ENCODE data around the gene TRIM44. TPM values are rescaled to one million over a fixed set of nuclear protein-coding genes. Genes with fewer than 3 reads are reported as not detected.

TRIM44 gene
- total and polyA plus RNA-seq, 4 experiments from 2014 or later = 34.7 to 53.1 (median 48.7) TPM

DNA sequence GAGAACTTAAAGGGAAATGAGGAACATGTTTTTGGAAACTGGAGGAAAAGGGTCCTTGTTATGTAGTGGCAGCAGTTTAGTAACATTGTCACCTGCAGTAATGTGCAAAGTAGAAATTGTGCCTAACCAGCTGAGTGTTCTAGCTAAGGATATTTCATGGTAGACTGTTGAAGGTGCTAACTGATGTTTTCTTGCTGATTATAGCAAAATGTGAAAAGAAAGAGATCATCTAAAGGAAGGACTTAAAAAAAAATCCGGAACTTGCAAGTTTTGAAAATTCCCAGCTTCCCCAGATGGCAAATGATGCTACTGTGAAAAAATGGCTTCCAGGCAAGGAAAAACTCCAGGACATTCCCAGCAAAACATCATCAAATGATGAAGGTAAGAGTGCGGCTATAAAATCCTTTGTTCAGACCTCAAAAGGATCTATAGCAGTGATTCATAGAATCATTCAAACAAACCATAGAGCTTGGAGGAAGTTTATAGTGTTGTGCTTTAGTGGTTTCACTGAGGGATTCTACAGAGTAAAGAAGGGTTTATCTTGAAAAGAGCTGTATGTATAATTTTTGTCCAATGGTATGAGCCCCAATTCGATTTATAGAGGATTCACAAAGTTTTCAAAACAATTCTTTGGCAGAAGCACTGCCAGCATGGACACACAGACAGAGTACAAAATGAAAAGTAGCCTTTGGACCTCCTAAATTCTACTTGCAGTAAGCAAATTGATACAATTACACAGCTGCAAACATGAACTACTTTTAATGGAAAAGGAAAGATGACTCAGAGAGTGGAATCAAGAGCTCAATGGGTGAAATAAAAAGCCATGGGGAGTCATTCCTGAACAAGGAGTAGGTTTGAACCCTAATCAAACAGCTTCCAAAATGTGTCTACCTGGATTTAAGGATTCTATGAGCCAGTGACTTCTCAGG is 4.3 kb upstream of the TRIM44 start:
- Mint-ChIP-seq H3K27me3 (peaks cover 12 to 38% of the 10 kb centered on the region in 2 donors), H3K4me1 (peaks cover 13 to 21% (median 17%) of the 10 kb centered on the region in 4 donors), H3K4me3 (no peak overlapping the region), H3K36me3 (peaks cover 0 to 11% of the 10 kb centered on the region in 2 donors), H3K9me3 (peaks cover 2 to 6% (median 3%) of the 10 kb centered on the region in 8 donors), H3K27ac (peak overlapping the region in 1 of 7 donors; percentile 61)
- no peak overlapping the region for H3K4me3 ChIP-seq (ENCODE audit: low read length in 2 of 2)
- CTCF ChIA-PET (ENCODE audit: partially characterized antibody) = interaction anchor here (1.5 kb wide), 1 partner anchor 164 kb away, joined by 4 read pairs; no protein-coding TSS in a partner anchor
- H3K27ac ChIP-seq (ENCODE audit: low read depth, low read length) = no peak overlapping the region
- H3K27me3 ChIP-seq (ENCODE audit: insufficient read depth, low read length) = peaks cover 4% of the 10 kb centered on the region
- peaks cover 0 to 3% of the 10 kb centered on the region in 2 donors for H3K9me3 ChIP-seq (ENCODE audit: control insufficient read depth in 1 of 2, low read length in 2 of 2)
- POLR2A ChIA-PET (ENCODE audit: partially characterized antibody) = interaction anchor here (0.6 kb wide), 1 partner anchor 481 kb away, joined by 3 read pairs; no protein-coding TSS in a partner anchor
- no peak for DNase-seq
- intact Hi-C loops (cut with micrococcal nuclease) = no loop called here
- peaks cover 12% of the 10 kb centered on the region for H3K4me1 ChIP-seq (ENCODE audit: insufficient read depth, low read length)
- no peaks in the 10 kb centered on the region for H3K36me3 ChIP-seq (ENCODE audit: insufficient read depth, low read length)

DNA sequence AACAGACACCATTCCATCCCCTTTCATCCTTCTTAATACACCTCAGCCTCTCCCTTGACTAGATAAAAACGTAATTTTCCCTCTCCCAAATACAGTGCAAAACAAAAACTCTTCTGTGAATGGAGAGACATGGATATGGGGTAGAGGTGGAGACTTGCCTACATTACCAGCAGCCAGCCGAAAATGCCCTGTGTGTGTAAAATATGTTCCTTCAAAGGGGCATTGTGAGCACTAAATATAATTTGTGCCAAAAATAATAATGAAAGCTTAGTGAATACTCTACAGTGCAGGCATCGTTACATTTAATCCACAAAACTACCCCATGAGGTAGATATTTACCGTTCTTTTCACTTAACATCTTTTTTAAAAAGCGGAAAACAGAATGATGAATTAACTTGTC is 1.0 kb upstream of the TRIM44 start:
- peaks cover 34% of the 10 kb centered on the region for H3K4me1 ChIP-seq (ENCODE audit: insufficient read depth, low read length)
- Mint-ChIP-seq H3K36me3 (peaks cover 16 to 32% of the 10 kb centered on the region in 2 donors), H3K4me1 (peaks cover 34 to 49% (median 42%) of the 10 kb centered on the region in 4 donors), H3K27me3 (peaks cover 4 to 10% of the 10 kb centered on the region in 2 donors), H3K4me3 (peak overlapping the region; percentile 93 to 99 (median 96)), H3K9me3 (peaks cover 15 to 33% (median 22%) of the 10 kb centered on the region in 8 donors), H3K27ac (peak overlapping the region; percentile 95 to 99 (median 96))
- H3K36me3 ChIP-seq (ENCODE audit: insufficient read depth, low read length) = no peaks in the 10 kb centered on the region
- CTCF ChIA-PET (ENCODE audit: partially characterized antibody) = no interaction called here
- POLR2A ChIA-PET (ENCODE audit: partially characterized antibody) = no interaction called here
- no peak overlapping the region for H3K4me3 ChIP-seq (ENCODE audit: low read length in 2 of 2)
- intact Hi-C loops (cut with micrococcal nuclease) = loop anchor here (10.0 kb wide), 1 partner anchor 1227 kb away; the partner anchor contains the start of gene CAT
- H3K27ac ChIP-seq (ENCODE audit: low read depth, low read length) = no peak overlapping the region
- H3K9me3 ChIP-seq (ENCODE audit: control insufficient read depth in 1 of 2, low read length in 2 of 2) = peaks cover 0 to 13% of the 10 kb centered on the region in 2 donors
- H3K27me3 ChIP-seq (ENCODE audit: insufficient read depth, low read length) = no peaks in the 10 kb centered on the region
- DNase-seq = no peak

DNA sequence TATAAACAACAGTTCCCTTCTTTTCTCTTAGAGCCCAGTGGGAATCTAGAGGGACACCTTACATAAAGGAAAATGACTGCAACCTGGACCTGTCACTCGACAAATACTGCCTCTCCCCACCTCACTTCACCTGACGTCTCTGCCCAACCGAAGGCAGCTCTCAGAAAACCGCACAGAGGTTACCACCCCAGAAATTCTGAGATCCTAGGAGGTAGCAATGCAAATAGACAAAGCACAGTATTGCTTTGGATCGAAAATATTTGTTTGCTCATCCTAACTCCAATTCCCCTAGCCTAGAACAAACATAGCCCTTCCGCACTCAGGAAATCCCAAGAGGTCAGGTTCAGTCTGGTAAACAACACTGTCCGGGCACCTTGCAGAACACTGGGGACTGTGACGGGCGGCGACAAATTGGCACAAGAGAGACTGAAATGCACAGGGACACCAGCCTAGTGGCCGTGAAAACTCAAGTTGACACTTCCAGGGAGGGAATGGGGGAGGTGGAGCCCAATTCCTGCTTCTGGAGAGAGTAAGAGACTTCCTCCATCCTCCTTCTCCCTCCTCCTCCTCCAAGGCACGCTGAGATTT is 420 bp upstream of the TRIM44 start:
- H3K4me1 ChIP-seq (ENCODE audit: insufficient read depth, low read length) = peaks cover 34% of the 10 kb centered on the region
- intact Hi-C loops (cut with micrococcal nuclease) = loop anchor here (1.0 to 10.0 kb wide), 4 partner anchors 45 to 1227 kb away; partner anchors contain the start of genes CAT, COMMD9 and TRAF6
- peak overlapping the region; percentile 55 to 81 for H3K4me3 ChIP-seq (ENCODE audit: low read length in 2 of 2)
- H3K9me3 ChIP-seq (ENCODE audit: control insufficient read depth in 1 of 2, low read length in 2 of 2) = peaks cover 0 to 13% of the 10 kb centered on the region in 2 donors
- Mint-ChIP-seq H3K27me3 (peaks cover 3 to 6% of the 10 kb centered on the region in 2 donors), H3K36me3 (peaks cover 18 to 36% of the 10 kb centered on the region in 2 donors), H3K9me3 (peaks cover 15 to 38% (median 25%) of the 10 kb centered on the region in 8 donors), H3K4me1 (peaks cover 34 to 49% (median 42%) of the 10 kb centered on the region in 4 donors), H3K27ac (peak overlapping the region; percentile 95 to 99 (median 96)), H3K4me3 (peak overlapping the region; percentile 93 to 99 (median 96))
- H3K36me3 ChIP-seq (ENCODE audit: insufficient read depth, low read length) = no peaks in the 10 kb centered on the region
- peak in 4 of 5 donors; percentile 39 to 66 (median 46) for DNase-seq
- ChIA-PET CTCF (ENCODE audit: partially characterized antibody) (no interaction called here), POLR2A (ENCODE audit: partially characterized antibody) (interaction anchor here (0.6 to 1.0 kb wide), 2 partner anchors 17 to 627 kb away, joined by 3 to 4 read pairs; partner anchors contain the start of gene COMMD9)
- H3K27me3 ChIP-seq (ENCODE audit: insufficient read depth, low read length) = no peaks in the 10 kb centered on the region
- peak overlapping the region; percentile 74 for H3K27ac ChIP-seq (ENCODE audit: low read depth, low read length)

DNA sequence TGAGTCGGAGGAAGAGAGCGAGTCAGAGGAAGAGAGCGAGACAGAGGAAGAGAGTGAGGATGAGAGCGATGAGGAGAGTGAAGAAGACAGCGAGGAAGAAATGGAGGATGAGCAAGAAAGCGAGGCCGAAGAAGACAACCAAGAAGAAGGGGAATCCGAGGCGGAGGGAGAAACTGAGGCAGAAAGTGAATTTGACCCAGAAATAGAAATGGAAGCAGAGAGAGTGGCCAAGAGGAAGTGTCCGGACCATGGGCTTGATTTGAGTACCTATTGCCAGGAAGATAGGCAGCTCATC is 780 bp downstream of the TRIM44 start:
- peaks cover 0 to 13% of the 10 kb centered on the region in 2 donors for H3K9me3 ChIP-seq (ENCODE audit: control insufficient read depth in 1 of 2, low read length in 2 of 2)
- DNase-seq = no peak
- Mint-ChIP-seq H3K27me3 (peaks cover 2 to 3% of the 10 kb centered on the region in 2 donors), H3K9me3 (peaks cover 16 to 38% (median 27%) of the 10 kb centered on the region in 8 donors), H3K4me3 (peak overlapping the region; percentile 79 to 99 (median 96)), H3K36me3 (peaks cover 29 to 44% of the 10 kb centered on the region in 2 donors), H3K27ac (peak overlapping the region; percentile 89 to 97 (median 94)), H3K4me1 (peaks cover 36 to 55% (median 45%) of the 10 kb centered on the region in 4 donors)
- no peaks in the 10 kb centered on the region for H3K27me3 ChIP-seq (ENCODE audit: insufficient read depth, low read length)
- H3K27ac ChIP-seq (ENCODE audit: low read depth, low read length) = peak overlapping the region; percentile 74
- intact Hi-C loops (cut with micrococcal nuclease) = loop anchor here (2.0 to 10.0 kb wide), 3 partner anchors 47 to 1229 kb away; partner anchors contain the start of genes CAT and TRAF6
- ChIA-PET CTCF (ENCODE audit: partially characterized antibody) (no interaction called here), POLR2A (ENCODE audit: partially characterized antibody) (no interaction called here)
- H3K4me1 ChIP-seq (ENCODE audit: insufficient read depth, low read length) = peaks cover 34% of the 10 kb centered on the region
- peak overlapping the region; percentile 50 to 81 for H3K4me3 ChIP-seq (ENCODE audit: low read length in 2 of 2)
- H3K36me3 ChIP-seq (ENCODE audit: insufficient read depth, low read length) = no peaks in the 10 kb centered on the region

DNA sequence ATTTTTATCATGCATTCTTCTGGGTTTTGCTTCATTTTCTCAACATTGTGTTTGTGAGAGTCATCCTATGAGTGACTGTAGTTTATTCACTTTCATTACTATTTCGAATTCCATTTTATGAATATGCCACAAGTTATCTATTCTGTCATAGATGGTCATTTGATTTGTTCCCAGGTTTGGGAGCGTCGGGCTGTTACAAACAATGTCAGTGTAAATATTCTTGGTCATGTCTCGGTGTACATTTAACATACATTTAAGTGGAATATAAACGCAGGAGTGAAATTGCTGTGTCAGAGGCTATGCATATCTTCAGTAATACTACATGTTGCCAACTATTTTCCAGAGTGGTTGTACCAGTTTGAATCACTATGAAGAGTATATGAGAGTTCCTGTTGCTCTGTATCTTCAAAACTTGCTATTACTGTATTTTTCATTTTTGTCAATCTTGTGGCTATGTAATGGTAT is 2.4 kb downstream of the TRIM44 start:
- H3K4me1 ChIP-seq (ENCODE audit: insufficient read depth, low read length) = peaks cover 35% of the 10 kb centered on the region
- CTCF ChIA-PET (ENCODE audit: partially characterized antibody) = no interaction called here
- H3K36me3 ChIP-seq (ENCODE audit: insufficient read depth, low read length) = no peaks in the 10 kb centered on the region
- H3K27me3 ChIP-seq (ENCODE audit: insufficient read depth, low read length) = no peaks in the 10 kb centered on the region
- H3K9me3 ChIP-seq (ENCODE audit: control insufficient read depth in 1 of 2, low read length in 2 of 2) = peaks cover 0 to 13% of the 10 kb centered on the region in 2 donors
- Mint-ChIP-seq H3K27ac (peak overlapping the region in 4 of 7 donors; percentile 4 to 95 (median 21)), H3K27me3 (no peaks in the 10 kb centered on the region), H3K4me3 (peak overlapping the region in 7 of 8 donors; percentile 8 to 99 (median 94)), H3K36me3 (peaks cover 38 to 48% of the 10 kb centered on the region in 2 donors), H3K4me1 (peaks cover 41 to 67% (median 53%) of the 10 kb centered on the region in 4 donors), H3K9me3 (peaks cover 13 to 38% (median 27%) of the 10 kb centered on the region in 8 donors)
- no peak overlapping the region for H3K27ac ChIP-seq (ENCODE audit: low read depth, low read length)
- no peak for DNase-seq
- intact Hi-C loops (cut with micrococcal nuclease) = loop anchor here (10.0 kb wide), 1 partner anchor 1230 kb away; the partner anchor contains the start of gene CAT
- POLR2A ChIA-PET (ENCODE audit: partially characterized antibody) = no interaction called here
- H3K4me3 ChIP-seq (ENCODE audit: low read length in 2 of 2) = peak overlapping the region in 1 of 2 donors; percentile 7

DNA sequence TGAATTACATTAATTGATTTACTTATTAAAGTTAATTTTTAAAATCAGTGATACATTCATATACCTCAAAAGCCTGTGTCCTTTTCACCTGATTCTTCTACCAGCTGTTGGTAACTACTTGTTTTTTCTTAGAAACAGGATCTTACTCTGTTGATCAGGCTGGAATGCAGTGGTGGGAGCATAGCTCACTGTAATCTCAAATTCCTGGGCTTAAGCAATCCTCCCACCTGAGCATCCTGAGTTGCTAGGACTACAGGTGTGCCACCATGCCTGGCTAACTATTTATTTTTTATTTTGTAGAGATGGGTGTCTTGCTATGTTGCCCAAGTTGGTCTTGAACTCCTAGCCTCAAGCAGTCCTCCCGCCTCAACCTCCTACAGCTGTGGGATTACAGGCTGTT is 4.7 kb downstream of the TRIM44 start:
- Histone ChIP-seq H3K36me3 (ENCODE audit: insufficient read depth, low read length) (no peaks in the 10 kb centered on the region), H3K27ac (ENCODE audit: low read depth, low read length) (no peak overlapping the region), H3K4me1 (ENCODE audit: insufficient read depth, low read length) (peaks cover 46% of the 10 kb centered on the region), H3K9me3 (ENCODE audit: control insufficient read depth in 1 of 2, low read length in 2 of 2) (peaks cover 0 to 13% of the 10 kb centered on the region in 2 donors), H3K27me3 (ENCODE audit: insufficient read depth, low read length) (no peaks in the 10 kb centered on the region), H3K4me3 (ENCODE audit: low read length in 2 of 2) (no peak overlapping the region)
- Mint-ChIP-seq H3K36me3 (peaks cover 44 to 48% of the 10 kb centered on the region in 2 donors), H3K4me3 (peak overlapping the region in 1 of 8 donors; percentile 14), H3K4me1 (peaks cover 47 to 78% (median 62%) of the 10 kb centered on the region in 4 donors), H3K27ac (no peak overlapping the region), H3K9me3 (peaks cover 13 to 38% (median 27%) of the 10 kb centered on the region in 8 donors), H3K27me3 (no peaks in the 10 kb centered on the region)
- POLR2A ChIA-PET (ENCODE audit: partially characterized antibody) = no interaction called here
- CTCF ChIA-PET (ENCODE audit: partially characterized antibody) = no interaction called here
- intact Hi-C loops (cut with micrococcal nuclease) = loop anchor here (10.0 kb wide), 1 partner anchor 1232 kb away; the partner anchor contains the start of gene CAT
- DNase-seq = no peak
